Adrenal gland (tissue), 5 donors: ENCODE results near the gene MMP24.

Source experiments
- CTCF ChIP-seq, 6 experiments: fragments of 450-650 bp in 4 of 6; fragments of 200-600 bp in 2 of 6; sonication (generic) in 1 of 6; IDR thresholded peaks; 1 replicate in 5 of 6; 2 replicates in 1 of 6; pipeline versions ENCODE4 v1.5.1 to v1.8.0; 2016 to 2021; ENCODE audit warnings: antibody characterized with exemption in 6 of 6, mild to moderate bottlenecking in 2 of 6, moderate library complexity in 1 of 6
- POLR2A ChIP-seq, 2 donors: fragments of 450-650 bp; IDR thresholded peaks; one replicate each; pipeline ENCODE4 v1.6.1; 2017; ENCODE audit warnings: antibody characterized with exemption in 2 of 2, mild to moderate bottlenecking in 2 of 2, moderate library complexity in 1 of 2
- donor health status: DM: no; HTN: no; CAD: no.

GRCh38 chr20:35303382-35303734 lies 76.9 kb downstream of the MMP24 start:
- TF ChIP-seq CTCF (IDR thresholded peaks at IDR 0.05) (no peak), POLR2A (IDR thresholded peaks at IDR 0.05) (no peak)
